ENCODE measurements around the gene RPL13A. TPM values are rescaled to one million over a fixed set of nuclear protein-coding genes. Genes with fewer than 3 reads are reported as not detected.
A peak's percentile ranks its signal among the peaks of the same experiment; 100 is the strongest.

The RPL13A gene
- total RNA-seq (1,000 to 10,000 TPM; 2,402 to 3,504 (median 2,570) TPM), polyA plus RNA-seq (1,000 to 10,000 TPM; 1,750 to 2,828 (median 2,567) TPM)
- long read RNA-seq, donor 1, transcript RPL13A-201 (8 exons, 1,181 nt), result major isoform, 488 of 878 reads
- long read RNA-seq, donor 1, transcript RPL13A-204 (5 exons, 728 nt), result minor isoform, 12 of 878 reads
- long read RNA-seq, donor 1, partial matches to known transcripts, result 368 of 878 reads
- long read RNA-seq, donor 1, other reads (novel, unspliced or antisense), result 6 of 878 reads
- long read RNA-seq, donor 2, transcript RPL13A-201 (8 exons, 1,181 nt), result major isoform, 311 of 458 reads
- long read RNA-seq, donor 2, transcript RPL13A-204 (5 exons, 728 nt), result minor isoform, 8 of 458 reads
- long read RNA-seq, donor 2, transcript RPL13A-214 (8 exons, 1,122 nt), result minor isoform, 6 of 458 reads
- long read RNA-seq, donor 2, partial matches to known transcripts, result 133 of 458 reads
- long read RNA-seq, donor 2, other reads (novel, unspliced or antisense), result 0 of 458 reads
- long read RNA-seq, donor 3, transcript RPL13A-204 (5 exons, 728 nt), result minor isoform, 9 of 422 reads
- long read RNA-seq, donor 3, transcript RPL13A-201 (8 exons, 1,181 nt), result major isoform, 283 of 422 reads
- long read RNA-seq, donor 3, partial matches to known transcripts, result 119 of 422 reads
- long read RNA-seq, donor 3, other reads (novel, unspliced or antisense), result 6 of 422 reads
- long read RNA-seq, donor 4, transcript RPL13A-214 (8 exons, 1,122 nt), result minor isoform, 48 of 3,407 reads
- long read RNA-seq, donor 4, transcript RPL13A-201 (8 exons, 1,181 nt), result major isoform, 3,252 of 3,407 reads
- long read RNA-seq, donor 4, transcript RPL13A-204 (5 exons, 728 nt), result minor isoform, 6 of 3,407 reads
- long read RNA-seq, donor 4, partial matches to known transcripts, result 67 of 3,407 reads
- long read RNA-seq, donor 4, other reads (novel, unspliced or antisense), result 32 of 3,407 reads
- long read RNA-seq, donor 5, transcript RPL13A-201 (8 exons, 1,181 nt), result major isoform, 1,801 of 1,945 reads
- long read RNA-seq, donor 5, transcript RPL13A-214 (8 exons, 1,122 nt), result minor isoform, 27 of 1,945 reads
- long read RNA-seq, donor 5, partial matches to known transcripts, result 41 of 1,945 reads
- long read RNA-seq, donor 5, other reads (novel, unspliced or antisense), result 76 of 1,945 reads
- long read RNA-seq, donor 6, transcript RPL13A-201 (8 exons, 1,181 nt), result major isoform, 2,903 of 3,070 reads
- long read RNA-seq, donor 6, transcript RPL13A-214 (8 exons, 1,122 nt), result minor isoform, 56 of 3,070 reads
- long read RNA-seq, donor 6, partial matches to known transcripts, result 75 of 3,070 reads
- long read RNA-seq, donor 6, other reads (novel, unspliced or antisense), result 29 of 3,070 reads
- long read RNA-seq, donor 7, transcript RPL13A-204 (5 exons, 728 nt), result minor isoform, 18 of 545 reads
- long read RNA-seq, donor 7, transcript RPL13A-201 (8 exons, 1,181 nt), result major isoform, 290 of 545 reads
- long read RNA-seq, donor 7, transcript RPL13A-214 (8 exons, 1,122 nt), result minor isoform, 6 of 545 reads
- long read RNA-seq, donor 7, partial matches to known transcripts, result 231 of 545 reads
- long read RNA-seq, donor 7, other reads (novel, unspliced or antisense), result 0 of 545 reads
- long read RNA-seq, donor 8, transcript RPL13A-214 (8 exons, 1,122 nt), result minor isoform, 11 of 724 reads
- long read RNA-seq, donor 8, transcript RPL13A-204 (5 exons, 728 nt), result minor isoform, 8 of 724 reads
- long read RNA-seq, donor 8, transcript RPL13A-201 (8 exons, 1,181 nt), result major isoform, 559 of 724 reads
- long read RNA-seq, donor 8, partial matches to known transcripts, result 146 of 724 reads
- long read RNA-seq, donor 8, other reads (novel, unspliced or antisense), result 0 of 724 reads
- long read RNA-seq, donor 9, transcript RPL13A-214 (8 exons, 1,122 nt), result minor isoform, 9 of 627 reads
- long read RNA-seq, donor 9, transcript RPL13A-201 (8 exons, 1,181 nt), result major isoform, 392 of 627 reads
- long read RNA-seq, donor 9, transcript RPL13A-204 (5 exons, 728 nt), result minor isoform, 10 of 627 reads
- long read RNA-seq, donor 9, partial matches to known transcripts, result 209 of 627 reads
- long read RNA-seq, donor 9, other reads (novel, unspliced or antisense), result 6 of 627 reads
- long read RNA-seq, donor 10, transcript RPL13A-204 (5 exons, 728 nt), result minor isoform, 14 of 312 reads
- long read RNA-seq, donor 10, transcript RPL13A-201 (8 exons, 1,181 nt), result major isoform, 185 of 312 reads
- long read RNA-seq, donor 10, partial matches to known transcripts, result 104 of 312 reads
- long read RNA-seq, donor 10, other reads (novel, unspliced or antisense), result 6 of 312 reads

DNA sequence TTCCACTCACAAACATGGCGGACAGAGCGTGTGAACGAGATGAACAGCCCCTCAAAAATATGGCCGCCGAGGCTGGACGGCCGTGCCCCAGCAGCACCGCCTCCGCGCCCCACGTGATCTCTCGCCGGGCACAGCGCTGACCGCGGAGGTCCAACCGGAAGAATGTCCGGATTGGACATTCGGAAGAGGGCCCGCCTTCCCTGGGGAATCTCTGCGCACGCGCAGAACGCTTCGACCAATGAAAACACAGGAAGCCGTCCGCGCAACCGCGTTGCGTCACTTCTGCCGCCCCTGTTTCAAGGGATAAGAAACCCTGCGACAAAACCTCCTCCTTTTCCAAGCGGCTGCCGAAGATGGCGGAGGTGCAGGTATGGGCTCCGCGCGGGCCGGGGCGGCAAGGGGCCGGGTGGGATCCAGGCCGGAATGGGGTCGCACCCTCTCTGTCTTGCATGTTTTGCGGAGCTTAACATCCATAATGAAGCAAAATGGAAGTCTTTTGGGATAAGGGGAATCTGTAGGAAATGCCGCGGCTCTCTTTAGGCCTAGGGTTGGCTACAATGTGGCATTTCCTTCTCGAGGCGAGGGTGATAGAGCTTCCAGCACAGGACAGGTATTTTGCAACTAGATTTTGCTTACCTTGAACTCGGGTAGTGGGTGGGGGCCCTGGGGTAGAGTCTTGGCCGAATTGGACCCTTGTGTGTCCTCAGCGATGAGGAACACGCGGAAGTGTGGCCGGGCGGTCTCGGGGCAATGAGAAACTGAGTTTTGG lies at the start of gene RPL13A:
Gene RPL13A, plus strand, starts transcription at position 332 of the 769 bp plus-strand sequence. Its CDS starts 22 bp downstream, at position 354.
- H3K36me3 ChIP-seq (replicated peaks in 1 of 2), result peaks cover 0 to 34% of the 10 kb centered on the region in 2 donors
- peak within 1 kb of the TSS; percentile 76 to 92 (median 89) for H3K27ac ChIP-seq
- H3K4me3 ChIP-seq, result peak within 1 kb of the TSS; percentile 79 to 99 (median 86)
- peaks cover 14 to 27% of the 10 kb centered on the region in 2 donors for H3K4me1 ChIP-seq (replicated peaks in 1 of 2)
- intact Hi-C loops (cut with DNase I), result no loop called here
- DNase-seq, result peak; percentile 100
- WGBS, 4 donors, result 0 to 1% (median 0%) methylated on average over 21 to 57 of the region's 57 CpGs
- no peaks in the 10 kb centered on the region for H3K9me3 ChIP-seq (replicated peaks in 1 of 3)
- TF ChIP-seq CTCF (IDR thresholded peaks at IDR 0.05), result no peak
- TF ChIP-seq POLR2A (IDR thresholded peaks at IDR 0.05), result peak; percentile 99
- H3K27me3 ChIP-seq, result no peaks in the 10 kb centered on the region

- intact Hi-C loops (cut with DNase I), result loop anchor here in 1 of 2 donors (2.0 kb wide), 1 partner anchor 43 kb away; no protein-coding TSS in a partner anchor
- Histone ChIP-seq H3K27me3 (peaks cover 43% of the 10 kb centered on the region), H3K36me3 (replicated peaks in 1 of 2) (no peaks in the 10 kb centered on the region), H3K9me3 (replicated peaks in 1 of 3) (no peaks in the 10 kb centered on the region), H3K4me3 (no peak overlapping the region), H3K4me1 (replicated peaks in 1 of 2) (no peaks in the 10 kb centered on the region), H3K27ac (no peak overlapping the region)
- TF ChIP-seq CTCF (IDR thresholded peaks at IDR 0.05), result no peak
- no peak for TF ChIP-seq POLR2A (IDR thresholded peaks at IDR 0.05)
- WGBS, 4 donors, result 5 to 14% (median 12%) methylated on average over 6 of the region's 6 CpGs
- DNase-seq, result no peak
Observed at GRCh38 chr19:49438261-49438660, 49.1 kb upstream of the RPL13A start.
